Spleen (tissue), 7 donors: ENCODE measurements around the gene RHOB.

Experiments used
- CTCF ChIP-seq, 11 experiments: fragments of 200-600 bp in 7 of 11; fragments of 450-650 bp in 4 of 11; sonication (generic) in 4 of 11; IDR thresholded peaks in 8 of 11; conservative IDR thresholded peaks in 3 of 11; 1 replicate in 7 of 11; 2 replicates in 4 of 11; pipeline versions ENCODE4 v1.4.0 to v1.8.0; 2016 to 2021; ENCODE audit warnings: antibody characterized with exemption in 11 of 11, inconsistent platforms in 4 of 11, mild to moderate bottlenecking in 1 of 11
- POLR2AphosphoS5 ChIP-seq, 3 donors: sonication (generic); formaldehyde crosslinking; IDR thresholded peaks; one replicate each; pipeline ENCODE4 v1.5.1; 2017; ENCODE audit warnings: antibody characterized with exemption in 3 of 3
- donor health status: DM: no; HTN: no; CAD: no; lungs with moderate emphysema.
- donor health status: DM: no; HTN: no; CAD: no.
- donor health status: DM: no; HTN: no; CAD: no.

- TF ChIP-seq POLR2AphosphoS5 (IDR thresholded peaks at IDR 0.05): no peak
- TF ChIP-seq CTCF (IDR thresholded peaks at IDR 0.05 in 8 of 11, conservative IDR thresholded peaks at IDR 0.05 in 3 of 11): no peak
Measured at GRCh38 chr2:20486571-20486970, 39.7 kb downstream of the RHOB start.
